ENCODE measurements around the gene MYO1C.
A peak's percentile ranks its signal among the peaks of the same experiment; 100 is the strongest.
"Not testable (repeated sequence)": the region's sequence is repeated elsewhere in the genome, so short reads cannot be mapped to it uniquely, and the experiment has no call there.

MYO1C gene

DNA sequence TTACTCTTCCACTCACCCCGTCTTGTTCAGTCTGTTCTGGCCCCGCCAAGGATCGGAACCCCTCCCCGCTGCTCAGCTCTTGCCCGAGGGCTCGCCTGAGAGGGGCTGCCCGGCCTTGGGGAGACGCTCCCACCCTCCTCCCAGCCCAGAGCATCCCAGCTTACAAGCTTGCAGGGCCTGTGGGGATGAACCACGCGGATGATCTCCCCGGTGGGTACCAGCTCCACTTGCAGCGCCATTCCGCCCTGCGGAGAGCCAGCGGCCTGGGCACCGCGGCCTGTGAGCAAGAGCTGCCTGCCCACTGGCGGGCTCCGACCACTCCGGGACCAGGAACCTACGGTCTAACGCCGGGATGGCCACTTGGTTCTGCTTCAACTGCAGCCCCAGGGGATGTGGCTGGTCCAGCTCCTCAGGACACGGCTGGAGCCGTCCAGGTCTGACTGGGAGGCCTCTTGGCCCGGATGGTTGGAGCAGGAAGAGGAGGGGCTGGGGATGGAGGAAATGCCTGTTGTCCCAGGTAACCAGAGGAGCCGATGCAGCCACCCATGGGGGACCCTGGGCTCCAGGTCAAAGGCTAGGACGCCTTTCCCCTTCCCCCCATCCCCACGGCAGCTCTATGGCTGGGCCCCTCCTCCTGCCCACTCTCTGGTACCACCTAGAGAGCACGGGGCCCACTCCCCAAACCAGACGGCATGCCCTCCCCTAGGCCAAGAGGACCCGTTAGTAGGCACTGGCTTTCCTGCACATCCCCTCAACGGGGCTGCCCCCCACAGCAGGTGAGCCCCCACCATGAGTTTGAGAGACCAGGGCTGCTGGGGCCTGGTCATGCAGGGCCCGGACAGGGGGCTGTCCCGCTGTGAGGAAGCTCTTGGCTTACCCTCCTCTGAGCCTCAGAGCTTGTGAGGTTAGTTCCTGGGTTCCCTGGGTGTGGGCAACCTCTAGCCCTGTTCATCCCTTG, at the start of gene MYO1C:
TSS of gene MYO1C (minus strand) at position 438 of the 958 bp plus-strand sequence. CDS start at position 239, 199 bp downstream.
- no peak for DNase-seq (ENCODE audit: low read depth in 2 of 2)

DNA sequence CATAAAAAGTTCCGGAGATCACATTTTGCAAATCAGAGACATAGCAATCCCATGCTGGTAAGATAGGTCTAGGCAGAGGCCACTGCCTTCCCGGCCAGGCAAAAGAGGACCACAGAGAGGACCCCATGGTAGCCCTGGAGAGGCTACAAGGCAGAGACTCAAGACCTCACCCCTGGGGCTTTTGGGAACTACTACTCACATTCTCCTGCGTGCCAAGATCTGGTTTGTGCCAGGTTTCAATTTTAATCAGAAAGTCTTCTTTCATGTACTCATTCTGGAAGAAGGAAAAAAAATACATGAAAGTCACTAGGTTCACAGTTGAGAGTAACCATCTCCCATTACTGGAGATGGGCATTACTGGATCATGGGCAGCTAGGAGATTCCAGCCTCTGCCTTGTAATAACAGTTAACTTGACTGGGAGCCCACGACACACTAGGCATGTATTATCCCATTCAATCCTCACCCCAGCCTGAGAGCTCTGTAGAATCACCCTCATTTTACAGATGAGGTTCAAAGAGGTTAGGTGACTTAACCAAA, 49.0 kb upstream of the MYO1C start:
- no peak for DNase-seq (ENCODE audit: low read depth in 2 of 2)

- DNase-seq (ENCODE audit: low read depth in 2 of 2): no peak
Measured at GRCh38 chr17:1539811-1540210, 47.3 kb upstream of the MYO1C start.

- no peak for DNase-seq (ENCODE audit: low read depth in 2 of 2)
Measured at GRCh38 chr17:1535737-1536136, 43.3 kb upstream of the MYO1C start.

DNA sequence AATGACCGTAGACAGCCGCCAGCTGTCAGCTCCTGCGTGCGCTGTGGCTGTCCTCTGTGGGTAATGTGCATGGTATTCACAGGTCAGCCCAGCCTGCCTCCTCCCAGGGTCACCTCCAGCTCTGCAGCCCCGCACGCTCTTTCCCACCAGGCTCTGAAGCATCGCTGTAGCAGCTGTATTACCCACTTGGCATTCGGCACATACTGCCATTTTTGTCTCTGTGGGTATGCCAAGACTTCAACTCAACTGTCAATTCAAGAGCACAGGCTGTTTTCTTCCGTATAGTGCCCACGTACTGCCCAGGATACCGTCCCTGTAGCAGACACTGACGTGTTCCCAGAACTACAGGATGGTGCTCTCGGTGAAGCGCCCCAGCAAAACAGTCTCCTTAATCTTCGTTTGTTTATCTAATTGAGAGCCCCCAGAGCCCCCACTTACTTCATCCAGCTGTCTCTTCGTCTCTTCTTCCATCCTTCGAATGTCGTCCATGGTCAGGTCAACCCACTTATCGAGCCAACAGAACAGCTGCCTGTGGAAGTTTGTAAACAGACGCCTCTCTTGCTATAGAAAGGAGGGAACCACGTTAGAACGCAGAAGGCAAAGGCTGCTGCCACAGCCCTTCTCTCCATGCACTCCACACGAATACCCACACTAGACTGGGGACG, 41.3 kb upstream of the MYO1C start:
- no peak for DNase-seq (ENCODE audit: low read depth in 2 of 2)

- peak in 1 of 2 donors; percentile 15 for DNase-seq (ENCODE audit: low read depth in 2 of 2)
Measured at GRCh38 chr17:1532836-1533602, 40.5 kb upstream of the MYO1C start.

DNA sequence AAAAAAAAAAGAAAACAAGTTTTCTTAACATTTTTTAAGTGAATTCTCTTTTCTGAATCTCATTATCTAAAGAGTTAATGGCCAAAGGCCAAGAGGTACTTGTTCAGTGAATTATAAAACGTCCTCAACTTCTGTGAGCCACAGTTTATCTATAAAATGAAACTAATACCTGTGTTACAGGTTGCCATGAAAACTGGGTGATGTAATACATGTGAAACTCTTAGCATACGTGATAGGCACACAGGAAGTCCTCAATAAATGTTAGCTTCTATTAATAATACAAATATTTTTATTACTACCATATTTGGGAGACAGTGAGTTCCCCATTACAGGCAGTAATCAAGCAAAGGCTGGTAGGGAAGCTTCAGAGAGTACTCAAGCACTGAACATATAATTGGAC, 37.4 kb upstream of the MYO1C start:
- no peak for DNase-seq (ENCODE audit: low read depth in 2 of 2)

GRCh38 chr17:1526876-1527275, 34.4 kb upstream of the MYO1C start:
- DNase-seq (ENCODE audit: low read depth in 2 of 2): not testable (repeated sequence)

- DNase-seq (ENCODE audit: low read depth in 2 of 2): no peak
Measured at GRCh38 chr17:1522626-1523025, 30.1 kb upstream of the MYO1C start.

- no peak for DNase-seq (ENCODE audit: low read depth in 2 of 2)
Measured at GRCh38 chr17:1521086-1521640, 28.7 kb upstream of the MYO1C start.

DNA sequence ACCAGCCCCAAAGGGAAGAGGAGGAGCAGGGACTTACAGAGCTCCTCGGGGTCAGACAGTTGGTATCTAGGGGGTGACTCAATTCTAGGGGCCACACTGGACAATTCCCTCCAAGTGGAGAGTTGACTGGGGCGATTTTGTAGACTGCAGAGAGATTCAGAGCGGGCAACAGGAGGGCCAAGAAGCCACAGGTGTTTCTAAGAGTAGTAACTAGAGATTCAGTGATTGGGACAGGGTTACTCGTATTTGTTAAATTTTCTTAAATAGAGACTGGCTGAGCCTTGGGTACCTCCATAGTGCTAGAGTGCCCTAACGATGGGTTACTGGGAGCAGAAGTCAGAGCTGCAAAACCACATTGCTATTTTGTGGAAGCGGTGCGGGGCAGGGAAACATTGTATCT, 27.2 kb upstream of the MYO1C start:
- no peak for DNase-seq (ENCODE audit: low read depth in 2 of 2)

GRCh38 chr17:1518410-1518809, 25.9 kb upstream of the MYO1C start:
- no peak for DNase-seq (ENCODE audit: low read depth in 2 of 2)

DNA sequence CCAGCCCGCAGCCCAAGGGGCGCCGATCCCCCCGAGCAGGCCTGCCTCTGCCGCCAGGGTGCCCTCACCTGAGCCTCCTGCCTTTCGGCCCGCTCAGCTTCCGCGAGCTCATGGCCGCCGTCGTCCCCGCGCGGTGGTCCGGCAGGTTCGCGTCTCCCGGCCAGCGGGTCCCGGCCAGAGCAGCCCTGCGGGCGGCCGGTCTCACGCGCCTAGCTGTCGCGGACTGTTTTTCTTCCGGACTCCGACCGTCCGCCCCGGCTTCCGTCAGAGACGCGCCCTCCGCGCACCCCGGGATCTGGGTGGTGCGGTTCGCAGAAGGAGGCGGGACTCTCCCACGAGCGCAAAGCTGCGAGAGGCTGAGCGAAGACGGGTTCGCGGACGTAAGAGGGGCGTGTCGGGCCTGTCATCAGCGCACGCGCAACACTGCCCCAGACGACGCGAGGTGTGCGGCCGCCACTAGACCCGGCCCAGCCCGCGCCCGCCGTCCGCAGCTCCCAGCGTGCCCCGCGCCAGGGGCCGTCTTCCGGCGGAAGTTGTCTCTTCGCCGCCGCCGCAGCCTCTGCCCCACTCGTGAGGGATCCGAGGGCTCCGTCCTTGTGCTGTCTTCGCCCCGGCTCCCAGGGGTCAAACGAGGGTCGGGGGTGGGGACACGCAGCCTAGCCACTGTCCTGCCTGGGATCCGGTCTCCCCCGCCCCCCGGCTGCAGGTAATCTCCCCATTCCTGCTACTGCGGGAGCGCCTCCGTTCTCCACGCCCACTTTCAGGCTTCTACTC, 24.1 kb upstream of the MYO1C start, which contains the start of gene INPP5K:
TSS of gene INPP5K (minus strand) at position 225 of the 774 bp plus-strand sequence. CDS start at position 112, 113 bp downstream.
- DNase-seq (ENCODE audit: low read depth in 2 of 2): peak; percentile 93 to 96

DNA sequence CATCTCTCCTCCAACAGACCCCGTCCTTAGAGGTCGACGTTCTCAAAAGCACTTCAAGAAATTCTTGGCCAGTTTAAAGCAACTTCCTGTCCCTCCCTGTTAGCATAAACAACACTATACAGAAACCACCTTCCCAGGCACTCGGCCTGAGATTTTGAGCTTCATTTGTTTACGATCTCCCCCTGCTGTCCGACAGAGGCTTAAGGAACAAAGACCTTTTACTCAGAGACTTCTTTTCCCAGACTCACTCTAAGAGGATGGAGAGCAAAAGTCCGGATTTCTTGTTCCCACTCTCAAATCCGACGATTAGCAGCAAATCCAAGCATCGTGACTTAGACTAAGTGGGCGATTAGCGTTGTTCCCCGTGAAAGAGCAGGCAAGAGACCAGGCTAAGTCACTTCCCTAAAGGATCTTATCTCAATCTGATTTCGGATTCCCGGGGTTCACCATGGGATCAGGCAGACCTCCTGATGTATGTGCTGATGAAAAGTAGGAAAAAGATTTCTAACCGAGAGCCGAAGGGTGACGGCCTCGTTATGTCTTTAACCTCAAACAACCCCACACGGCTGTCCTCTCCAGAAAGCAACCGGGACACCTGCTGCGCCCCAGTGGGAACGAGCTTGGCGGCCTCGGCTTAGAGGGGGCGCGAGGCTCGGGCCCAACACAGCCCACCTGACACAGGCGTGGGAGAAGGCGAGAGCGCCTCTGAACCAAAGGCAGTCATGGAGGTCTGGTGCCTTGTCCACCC, 23.3 kb upstream of the MYO1C start:
- DNase-seq (ENCODE audit: low read depth in 2 of 2): peak in 1 of 2 donors; percentile 36

DNA sequence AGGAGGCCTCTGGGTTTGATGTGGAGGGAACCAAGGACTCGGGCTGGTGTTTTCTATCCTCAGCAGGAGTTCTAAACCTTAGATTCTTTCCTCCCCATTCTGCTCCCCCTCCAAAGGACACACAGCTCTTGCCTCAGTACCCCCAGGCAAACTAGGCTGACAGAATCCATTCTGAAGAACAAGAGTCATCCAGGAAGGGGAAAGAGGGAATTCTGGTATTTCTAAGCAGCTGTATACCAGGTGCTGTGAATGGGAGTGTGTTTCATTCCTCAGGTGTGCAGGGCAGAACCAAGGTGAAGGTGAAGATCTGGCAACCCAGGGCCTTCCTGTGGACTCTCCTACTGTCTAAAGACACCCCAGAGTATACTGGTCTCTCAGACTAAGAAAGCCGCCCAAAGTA, 19.9 kb upstream of the MYO1C start:
- DNase-seq (ENCODE audit: low read depth in 2 of 2): no peak

DNA sequence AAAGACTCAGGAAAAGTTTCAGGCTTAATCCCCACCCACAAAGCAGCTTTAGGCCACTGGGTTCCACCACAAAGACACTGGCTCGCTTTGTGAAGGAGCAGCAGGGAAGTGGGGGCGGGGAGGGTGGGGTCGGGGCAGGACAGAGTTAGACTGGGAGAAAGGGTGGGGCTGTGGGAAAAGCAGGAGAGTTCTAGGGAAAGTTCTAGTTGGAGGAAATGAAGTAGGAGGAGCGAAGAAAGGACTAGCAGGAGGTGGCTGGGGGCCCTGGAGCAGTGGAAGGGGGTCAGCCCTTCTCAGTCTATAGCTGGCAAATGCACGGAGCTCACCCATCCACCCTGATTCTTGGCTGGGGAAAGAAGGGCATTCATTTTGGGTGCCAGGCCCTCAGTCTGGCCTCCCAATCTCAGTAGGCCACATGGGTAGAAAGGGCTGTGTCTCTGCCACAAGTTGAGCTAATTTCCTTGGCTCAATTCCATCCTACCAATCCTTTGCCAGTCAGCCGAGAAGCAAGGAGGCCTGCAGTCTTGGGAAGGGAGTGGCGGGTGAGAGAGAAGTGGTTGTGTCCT, 19.4 kb upstream of the MYO1C start:
- DNase-seq (ENCODE audit: low read depth in 2 of 2): no peak

GRCh38 chr17:1511290-1511689, 18.8 kb upstream of the MYO1C start:
- no peak for DNase-seq (ENCODE audit: low read depth in 2 of 2)

DNA sequence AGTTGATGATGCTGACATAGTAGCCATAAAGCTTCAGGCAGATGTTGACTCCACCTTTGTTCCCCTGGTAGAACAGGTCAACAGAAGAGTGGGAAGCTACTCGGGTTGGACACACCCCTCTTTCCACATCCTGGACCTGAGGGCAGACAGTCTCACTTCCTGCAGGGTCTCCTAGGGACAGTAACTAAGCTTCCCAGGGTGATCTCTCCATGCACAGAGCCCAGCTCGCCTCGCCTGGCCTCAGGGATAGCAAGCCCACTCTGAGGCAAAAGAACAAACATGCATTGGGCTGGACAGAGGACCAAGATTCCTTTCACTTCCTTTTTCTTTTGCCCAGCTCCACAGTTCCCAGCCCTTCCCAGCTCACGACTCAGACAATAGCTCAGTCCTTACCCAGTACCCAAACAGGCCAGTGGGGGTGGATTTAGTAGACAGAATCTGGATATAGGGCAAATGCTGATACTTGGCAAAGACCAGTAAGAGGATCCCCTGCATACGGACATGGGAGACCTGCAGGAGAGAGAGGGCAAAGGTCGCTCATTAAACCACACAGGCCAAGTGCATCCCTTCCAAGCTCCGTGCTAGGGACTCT, 16.9 kb upstream of the MYO1C start:
- DNase-seq (ENCODE audit: low read depth in 2 of 2): no peak

DNA sequence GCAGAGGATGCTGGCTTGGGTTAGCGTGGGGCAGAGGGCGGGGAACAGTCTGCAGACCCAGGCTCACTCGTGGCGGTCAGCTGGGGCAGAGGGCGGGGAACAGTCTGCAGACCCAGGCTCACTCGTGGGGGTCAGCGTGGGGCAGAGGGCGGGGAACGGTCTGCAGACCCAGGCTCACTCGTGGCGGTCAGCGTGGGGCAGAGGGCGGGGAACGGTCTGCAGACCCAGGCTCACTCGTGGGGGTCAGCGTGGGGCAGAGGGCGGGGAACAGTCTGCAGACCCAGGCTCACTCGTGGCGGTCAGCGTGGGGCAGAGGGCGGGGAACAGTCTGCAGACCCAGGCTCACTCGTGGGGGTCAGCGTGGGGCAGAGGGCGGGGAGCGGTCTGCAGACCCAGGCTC, 16.2 kb upstream of the MYO1C start:
- DNase-seq (ENCODE audit: low read depth in 2 of 2): not testable (repeated sequence)

All from stimulated activated CD4-positive, alpha-beta T cell treated with anti-CD3 and anti-CD28 coated beads, Interleukin-4, amount 100 ng/mL, for 48 hours (primary cell).